ENCODE measurements around the gene DKKL1.

DNA sequence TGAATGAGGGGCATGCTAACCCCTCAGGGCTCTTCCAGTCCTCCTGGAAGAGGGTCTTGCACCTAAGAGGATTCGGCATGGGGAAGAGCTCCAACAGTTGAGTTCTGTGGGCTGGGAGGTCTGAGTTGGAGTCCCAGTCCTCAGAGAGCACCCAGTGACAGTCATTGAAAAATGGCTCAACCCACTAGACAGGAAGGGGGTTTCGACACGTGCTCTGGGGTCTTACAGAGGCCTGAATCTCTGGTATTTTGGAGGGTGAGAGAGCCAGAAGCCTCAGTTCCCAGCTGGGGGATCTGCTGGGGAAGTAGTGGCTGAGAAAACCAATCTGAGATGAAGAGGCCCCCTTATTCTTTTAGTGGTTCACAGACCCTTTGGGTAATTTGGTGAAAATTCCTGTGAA is 50.6 kb downstream of the DKKL1 start:
- TF ChIP-seq, protein P1, sequence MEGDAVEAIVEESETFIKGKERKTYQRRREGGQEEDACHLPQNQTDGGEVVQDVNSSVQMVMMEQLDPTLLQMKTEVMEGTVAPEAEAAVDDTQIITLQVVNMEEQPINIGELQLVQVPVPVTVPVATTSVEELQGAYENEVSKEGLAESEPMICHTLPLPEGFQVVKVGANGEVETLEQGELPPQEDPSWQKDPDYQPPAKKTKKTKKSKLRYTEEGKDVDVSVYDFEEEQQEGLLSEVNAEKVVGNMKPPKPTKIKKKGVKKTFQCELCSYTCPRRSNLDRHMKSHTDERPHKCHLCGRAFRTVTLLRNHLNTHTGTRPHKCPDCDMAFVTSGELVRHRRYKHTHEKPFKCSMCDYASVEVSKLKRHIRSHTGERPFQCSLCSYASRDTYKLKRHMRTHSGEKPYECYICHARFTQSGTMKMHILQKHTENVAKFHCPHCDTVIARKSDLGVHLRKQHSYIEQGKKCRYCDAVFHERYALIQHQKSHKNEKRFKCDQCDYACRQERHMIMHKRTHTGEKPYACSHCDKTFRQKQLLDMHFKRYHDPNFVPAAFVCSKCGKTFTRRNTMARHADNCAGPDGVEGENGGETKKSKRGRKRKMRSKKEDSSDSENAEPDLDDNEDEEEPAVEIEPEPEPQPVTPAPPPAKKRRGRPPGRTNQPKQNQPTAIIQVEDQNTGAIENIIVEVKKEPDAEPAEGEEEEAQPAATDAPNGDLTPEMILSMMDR (IDR thresholded peaks at IDR 0.05), result no peak
- TF ChIP-seq, protein P2, sequence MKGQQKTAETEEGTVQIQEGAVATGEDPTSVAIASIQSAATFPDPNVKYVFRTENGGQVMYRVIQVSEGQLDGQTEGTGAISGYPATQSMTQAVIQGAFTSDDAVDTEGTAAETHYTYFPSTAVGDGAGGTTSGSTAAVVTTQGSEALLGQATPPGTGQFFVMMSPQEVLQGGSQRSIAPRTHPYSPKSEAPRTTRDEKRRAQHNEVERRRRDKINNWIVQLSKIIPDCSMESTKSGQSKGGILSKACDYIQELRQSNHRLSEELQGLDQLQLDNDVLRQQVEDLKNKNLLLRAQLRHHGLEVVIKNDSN (IDR thresholded peaks at IDR 0.05; ENCODE audit: borderline replicate concordance, low read depth), result no peak
- TF ChIP-seq RCOR1 (IDR thresholded peaks at IDR 0.05; ENCODE audit: low read length) (no peak), JUND (IDR thresholded peaks at IDR 0.05) (no peak), SMC3 (IDR thresholded peaks at IDR 0.05; ENCODE audit: low read depth, low read length) (no peak), TAF1 (IDR thresholded peaks at IDR 0.05; ENCODE audit: borderline replicate concordance, low read depth, low read length) (no peak), NRF1 (IDR thresholded peaks at IDR 0.05; ENCODE audit: low read depth, low read length) (no peak), RAD21 (IDR thresholded peaks at IDR 0.05; ENCODE audit: low read length) (no peak), CHD2 (IDR thresholded peaks at IDR 0.05; ENCODE audit: low read length, partially characterized antibody) (no peak), FOXJ3 (CRISPR knock-in tag; IDR thresholded peaks at IDR 0.05) (no peak)
- TF ChIP-seq, protein P3, sequence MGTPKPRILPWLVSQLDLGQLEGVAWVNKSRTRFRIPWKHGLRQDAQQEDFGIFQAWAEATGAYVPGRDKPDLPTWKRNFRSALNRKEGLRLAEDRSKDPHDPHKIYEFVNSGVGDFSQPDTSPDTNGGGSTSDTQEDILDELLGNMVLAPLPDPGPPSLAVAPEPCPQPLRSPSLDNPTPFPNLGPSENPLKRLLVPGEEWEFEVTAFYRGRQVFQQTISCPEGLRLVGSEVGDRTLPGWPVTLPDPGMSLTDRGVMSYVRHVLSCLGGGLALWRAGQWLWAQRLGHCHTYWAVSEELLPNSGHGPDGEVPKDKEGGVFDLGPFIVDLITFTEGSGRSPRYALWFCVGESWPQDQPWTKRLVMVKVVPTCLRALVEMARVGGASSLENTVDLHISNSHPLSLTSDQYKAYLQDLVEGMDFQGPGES (IDR thresholded peaks at IDR 0.05; ENCODE audit: low read depth, low read length), result no peak
- TF ChIP-seq, protein P4, sequence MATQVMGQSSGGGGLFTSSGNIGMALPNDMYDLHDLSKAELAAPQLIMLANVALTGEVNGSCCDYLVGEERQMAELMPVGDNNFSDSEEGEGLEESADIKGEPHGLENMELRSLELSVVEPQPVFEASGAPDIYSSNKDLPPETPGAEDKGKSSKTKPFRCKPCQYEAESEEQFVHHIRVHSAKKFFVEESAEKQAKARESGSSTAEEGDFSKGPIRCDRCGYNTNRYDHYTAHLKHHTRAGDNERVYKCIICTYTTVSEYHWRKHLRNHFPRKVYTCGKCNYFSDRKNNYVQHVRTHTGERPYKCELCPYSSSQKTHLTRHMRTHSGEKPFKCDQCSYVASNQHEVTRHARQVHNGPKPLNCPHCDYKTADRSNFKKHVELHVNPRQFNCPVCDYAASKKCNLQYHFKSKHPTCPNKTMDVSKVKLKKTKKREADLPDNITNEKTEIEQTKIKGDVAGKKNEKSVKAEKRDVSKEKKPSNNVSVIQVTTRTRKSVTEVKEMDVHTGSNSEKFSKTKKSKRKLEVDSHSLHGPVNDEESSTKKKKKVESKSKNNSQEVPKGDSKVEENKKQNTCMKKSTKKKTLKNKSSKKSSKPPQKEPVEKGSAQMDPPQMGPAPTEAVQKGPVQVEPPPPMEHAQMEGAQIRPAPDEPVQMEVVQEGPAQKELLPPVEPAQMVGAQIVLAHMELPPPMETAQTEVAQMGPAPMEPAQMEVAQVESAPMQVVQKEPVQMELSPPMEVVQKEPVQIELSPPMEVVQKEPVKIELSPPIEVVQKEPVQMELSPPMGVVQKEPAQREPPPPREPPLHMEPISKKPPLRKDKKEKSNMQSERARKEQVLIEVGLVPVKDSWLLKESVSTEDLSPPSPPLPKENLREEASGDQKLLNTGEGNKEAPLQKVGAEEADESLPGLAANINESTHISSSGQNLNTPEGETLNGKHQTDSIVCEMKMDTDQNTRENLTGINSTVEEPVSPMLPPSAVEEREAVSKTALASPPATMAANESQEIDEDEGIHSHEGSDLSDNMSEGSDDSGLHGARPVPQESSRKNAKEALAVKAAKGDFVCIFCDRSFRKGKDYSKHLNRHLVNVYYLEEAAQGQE (IDR thresholded peaks at IDR 0.05; ENCODE audit: low read depth, low read length), result no peak
- TF ChIP-seq, protein P5, sequence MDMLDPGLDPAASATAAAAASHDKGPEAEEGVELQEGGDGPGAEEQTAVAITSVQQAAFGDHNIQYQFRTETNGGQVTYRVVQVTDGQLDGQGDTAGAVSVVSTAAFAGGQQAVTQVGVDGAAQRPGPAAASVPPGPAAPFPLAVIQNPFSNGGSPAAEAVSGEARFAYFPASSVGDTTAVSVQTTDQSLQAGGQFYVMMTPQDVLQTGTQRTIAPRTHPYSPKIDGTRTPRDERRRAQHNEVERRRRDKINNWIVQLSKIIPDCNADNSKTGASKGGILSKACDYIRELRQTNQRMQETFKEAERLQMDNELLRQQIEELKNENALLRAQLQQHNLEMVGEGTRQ (IDR thresholded peaks at IDR 0.05; ENCODE audit: borderline replicate concordance, low read depth, low read length), result no peak

Measured in SK-N-SH (cell line).